Transverse colon (tissue), 4 donors: ENCODE data around the gene IPO11. TPM values are rescaled to one million over a fixed set of nuclear protein-coding genes. Genes with fewer than 3 reads are reported as not detected.

Experiments
- DNase-seq: peaks from one replicate; pipeline ENCODE4 v3.0.0-alpha.2; 2019
- H3K27ac ChIP-seq, 4 donors: fragments of 200-600 bp; sonication (generic); 2 replicates each; pipeline ENCODE4 v1.5.1; 2016 to 2018; ENCODE audit warnings: inconsistent platforms in 4 of 4
- H3K27me3 ChIP-seq: fragments of 200-600 bp; sonication (generic); 2 replicates; pipeline ENCODE4 v1.5.1; 2017; ENCODE audit warnings: inconsistent platforms
- H3K36me3 ChIP-seq, 4 donors: fragments of 200-600 bp; sonication (generic); 2 replicates each; pipeline ENCODE4 v1.5.1; 2017 to 2019; ENCODE audit warnings: inconsistent platforms in 4 of 4
- H3K4me1 ChIP-seq, 4 donors: fragments of 200-600 bp; sonication (generic); 2 replicates each; pipeline ENCODE4 v1.5.1; 2017 to 2020; ENCODE audit warnings: inconsistent platforms in 4 of 4
- H3K4me3 ChIP-seq, 4 donors: fragments of 200-600 bp; sonication (generic); 1 replicate in 1 of 4; 2 replicates in 3 of 4; pipeline versions ENCODE4 v1.5.1 to v1.6.1; 2017 to 2019; ENCODE audit warnings: inconsistent platforms in 4 of 4
- H3K9me3 ChIP-seq, 2 donors: fragments of 200-600 bp; sonication (generic); 2 replicates each; pipeline ENCODE4 v1.5.1; 2017 to 2019; ENCODE audit warnings: inconsistent platforms in 2 of 2
- EP300 ChIP-seq: sonication (generic); formaldehyde crosslinking; IDR thresholded peaks from one replicate; pipeline ENCODE4 v1.6.1; 2017; ENCODE audit warnings: antibody characterized with exemption, low read depth
- POLR2A ChIP-seq: fragments of 450-650 bp; IDR thresholded peaks from one replicate; pipeline ENCODE4 v1.6.1; 2016; ENCODE audit warnings: antibody characterized with exemption, mild to moderate bottlenecking, moderate library complexity
- POLR2AphosphoS5 ChIP-seq, 3 donors: sonication (generic); formaldehyde crosslinking; IDR thresholded peaks; one replicate each; pipeline ENCODE4 v1.6.1; 2016; ENCODE audit warnings: antibody characterized with exemption in 3 of 3
- WGBS, 2 donors: methylation state at CpG; one replicate each; pipeline ENCODE4 v1.1.5; 2018; ENCODE audit warnings: low coverage in 1 of 2; 5-methylcytosine and 5-hydroxymethylcytosine counted together
- in situ Hi-C, 4 donors: fragments of 200-750 bp; cut with MboI; loops; one replicate each; pipeline versions ENCODE4 v1.15.0 to v1.15.1; 2017; ENCODE audit warnings: low sequenced_read_pairs in 3 of 4, low pct_ligation_motif_present in 1 of 4, low pct_unique_long_range_greater_than_20kb in 1 of 4
- intact Hi-C: fragments of 100-400 bp; cut with DNase I; formaldehyde crosslinking; loops from one replicate; pipeline ENCODE4 v1.15.1; 2023; ENCODE audit warnings: low total_unique reads
- total RNA-seq, 4 donors: library from RNA; depleted of rRNA; stranded (reverse); fragments of >200 nt; gene quantifications; one replicate each; pipeline ENCODE4 v1.1.0, GENCODE V29; 2016
- TF ChIP-seq, protein P1 (sequence below), 5 experiments: fragments of 200-600 bp in 3 of 5; fragments of 450-650 bp in 2 of 5; sonication (generic) in 3 of 5; IDR thresholded peaks; 1 replicate in 2 of 5; 2 replicates in 3 of 5; pipeline ENCODE4 v1.5.1; 2016 to 2017; ENCODE audit warnings: antibody characterized with exemption in 5 of 5, inconsistent platforms in 3 of 5, mild to moderate bottlenecking in 2 of 5, moderate library complexity in 1 of 5

The IPO11 gene
- total RNA-seq, 4 donors from 2014 or later = 6.4 to 37.8 (median 16.3) TPM

DNA sequence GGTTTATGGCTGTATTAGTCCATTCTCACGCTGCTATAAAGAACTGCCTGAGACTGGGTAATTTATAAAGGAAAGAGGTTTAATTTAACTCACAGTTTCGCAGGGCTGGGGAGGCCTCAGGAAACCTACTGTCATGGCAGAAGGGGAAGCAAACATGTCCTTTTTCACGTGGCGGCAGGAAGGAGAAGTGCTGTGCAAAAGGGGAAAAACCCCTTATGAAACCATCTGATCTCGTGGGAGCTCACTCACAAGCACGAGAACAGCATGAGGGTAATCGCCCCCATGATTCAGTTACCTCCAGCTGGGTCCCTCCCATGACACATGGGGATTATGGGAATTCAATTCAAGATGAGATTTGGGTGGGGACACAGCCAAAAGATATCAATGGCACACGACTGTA lies 180.0 kb downstream of the IPO11 start:
- Histone ChIP-seq H3K4me3 (no peak overlapping the region), H3K36me3 (no peaks in the 10 kb centered on the region), H3K9me3 (no peaks in the 10 kb centered on the region), H3K27me3 (no peaks in the 10 kb centered on the region), H3K27ac (no peak overlapping the region), H3K4me1 (no peaks in the 10 kb centered on the region)
- 79 to 86% methylated on average over 8 of the region's 8 CpGs for WGBS, 2 donors
- TF ChIP-seq, protein P1, sequence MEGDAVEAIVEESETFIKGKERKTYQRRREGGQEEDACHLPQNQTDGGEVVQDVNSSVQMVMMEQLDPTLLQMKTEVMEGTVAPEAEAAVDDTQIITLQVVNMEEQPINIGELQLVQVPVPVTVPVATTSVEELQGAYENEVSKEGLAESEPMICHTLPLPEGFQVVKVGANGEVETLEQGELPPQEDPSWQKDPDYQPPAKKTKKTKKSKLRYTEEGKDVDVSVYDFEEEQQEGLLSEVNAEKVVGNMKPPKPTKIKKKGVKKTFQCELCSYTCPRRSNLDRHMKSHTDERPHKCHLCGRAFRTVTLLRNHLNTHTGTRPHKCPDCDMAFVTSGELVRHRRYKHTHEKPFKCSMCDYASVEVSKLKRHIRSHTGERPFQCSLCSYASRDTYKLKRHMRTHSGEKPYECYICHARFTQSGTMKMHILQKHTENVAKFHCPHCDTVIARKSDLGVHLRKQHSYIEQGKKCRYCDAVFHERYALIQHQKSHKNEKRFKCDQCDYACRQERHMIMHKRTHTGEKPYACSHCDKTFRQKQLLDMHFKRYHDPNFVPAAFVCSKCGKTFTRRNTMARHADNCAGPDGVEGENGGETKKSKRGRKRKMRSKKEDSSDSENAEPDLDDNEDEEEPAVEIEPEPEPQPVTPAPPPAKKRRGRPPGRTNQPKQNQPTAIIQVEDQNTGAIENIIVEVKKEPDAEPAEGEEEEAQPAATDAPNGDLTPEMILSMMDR (IDR thresholded peaks at IDR 0.05) = no peak
- TF ChIP-seq POLR2AphosphoS5 (IDR thresholded peaks at IDR 0.05) (no peak), EP300 (no peak), POLR2A (no peak)
- intact Hi-C loops = no loop called here
- no peak for DNase-seq
- in situ Hi-C loops = no loop called here

DNA sequence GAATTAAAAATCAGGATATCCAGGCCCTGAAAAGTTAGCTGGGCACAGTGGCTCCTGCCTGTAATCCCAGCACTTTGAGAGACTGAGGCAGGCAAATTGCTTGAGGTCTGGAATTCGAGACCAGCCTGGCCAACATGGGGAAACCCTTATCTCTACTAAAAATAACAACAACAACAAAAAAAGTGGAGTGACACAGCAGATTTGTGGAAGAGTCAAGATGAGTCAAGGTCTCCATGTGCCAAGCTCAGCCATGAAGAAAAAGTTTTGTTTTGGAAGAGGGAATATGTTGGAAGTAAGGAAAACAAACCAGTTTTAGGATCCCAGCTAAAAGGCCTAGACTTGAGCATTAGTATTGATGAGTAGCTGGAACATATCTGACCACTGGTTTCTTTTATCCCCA lies 180.8 kb downstream of the IPO11 start:
- TF ChIP-seq EP300 = no peak
- TF ChIP-seq, protein P1 (IDR thresholded peaks at IDR 0.05) = no peak
- TF ChIP-seq POLR2AphosphoS5 (IDR thresholded peaks at IDR 0.05) = no peak
- TF ChIP-seq POLR2A = no peak
- intact Hi-C loops = no loop called here
- in situ Hi-C loops = no loop called here

DNA sequence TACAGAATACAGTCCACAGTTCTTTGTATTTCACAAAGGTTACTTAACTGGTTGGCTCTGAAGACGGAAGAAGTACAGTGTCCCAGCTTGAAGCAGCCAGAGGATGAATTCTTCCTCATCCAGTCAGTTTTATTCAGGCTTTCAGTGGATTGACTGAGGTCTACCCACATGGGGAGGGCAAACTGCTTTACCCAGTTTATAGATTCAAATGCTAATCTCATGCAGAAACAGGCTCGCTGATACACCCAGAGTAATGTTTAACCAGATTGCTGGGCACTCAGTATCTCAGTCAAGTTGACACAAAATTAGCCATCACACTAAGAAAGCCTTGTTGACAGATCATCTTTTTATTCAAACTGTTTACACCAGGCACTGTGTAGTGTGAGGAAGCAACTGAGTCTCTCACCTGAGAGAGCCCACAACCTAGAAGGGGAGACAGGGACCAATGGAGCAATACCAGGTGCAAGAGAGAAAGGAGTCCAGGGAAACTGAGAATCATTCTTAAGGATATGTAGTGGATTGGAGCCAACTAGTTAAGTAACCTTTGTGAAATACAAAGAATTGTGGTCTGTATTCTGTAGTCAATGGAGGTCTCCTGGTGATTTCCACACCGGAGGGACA lies 181.9 kb downstream of the IPO11 start:
- no peak for TF ChIP-seq POLR2A
- TF ChIP-seq POLR2AphosphoS5 (IDR thresholded peaks at IDR 0.05) = no peak
- TF ChIP-seq, protein P1 (IDR thresholded peaks at IDR 0.05) = no peak
- no peak for TF ChIP-seq EP300
- no peak for DNase-seq
- 82 to 100% methylated on average over 2 to 3 of the region's 3 CpGs for WGBS, 2 donors
- no peaks in the 10 kb centered on the region for H3K4me1 ChIP-seq
- no peak overlapping the region for H3K4me3 ChIP-seq
- H3K9me3 ChIP-seq = no peaks in the 10 kb centered on the region
- in situ Hi-C loops = no loop called here
- no peaks in the 10 kb centered on the region for H3K36me3 ChIP-seq
- intact Hi-C loops = no loop called here
- no peaks in the 10 kb centered on the region for H3K27me3 ChIP-seq
- H3K27ac ChIP-seq = no peak overlapping the region

More for the DNA sequence above, 180.8 kb downstream of the IPO11 start:
- Histone ChIP-seq H3K4me1 (no peaks in the 10 kb centered on the region), H3K9me3 (no peaks in the 10 kb centered on the region), H3K27ac (no peak overlapping the region), H3K27me3 (no peaks in the 10 kb centered on the region), H3K36me3 (no peaks in the 10 kb centered on the region), H3K4me3 (no peak overlapping the region)
- DNase-seq = no peak
- WGBS, 2 donors = 96 to 100% methylated on average over 1 of the region's 1 CpG

DNA sequence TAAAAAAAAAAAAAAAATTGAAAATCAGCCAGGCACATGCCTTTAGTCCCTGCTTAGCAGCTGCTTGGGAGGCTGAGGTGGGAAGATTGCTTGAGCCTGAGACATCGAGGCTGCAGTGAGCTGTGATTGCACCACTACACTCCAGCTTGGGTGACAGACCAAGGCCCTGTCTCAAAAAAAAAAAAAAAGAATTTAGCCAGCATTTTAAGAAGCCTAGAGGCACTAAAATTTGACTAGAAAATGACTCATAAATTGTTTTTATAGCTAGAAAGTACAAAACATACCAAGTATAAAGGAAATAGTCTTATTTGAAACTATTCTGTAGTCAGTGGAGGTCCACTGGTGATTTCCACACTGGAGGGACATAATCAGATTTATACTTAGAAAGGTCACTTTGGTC lies 183.5 kb downstream of the IPO11 start:
- WGBS, 2 donors = 94% methylated on average over 1 of the region's 1 CpG; no CpG with 5 or more reads in 1 of the 2 donors
- in situ Hi-C loops (no loop called here), intact Hi-C loops (no loop called here)
- H3K36me3 ChIP-seq = no peaks in the 10 kb centered on the region
- no peaks in the 10 kb centered on the region for H3K4me1 ChIP-seq
- H3K27ac ChIP-seq = no peak overlapping the region
- DNase-seq = no peak
- no peak overlapping the region for H3K4me3 ChIP-seq
- TF ChIP-seq POLR2A (no peak), EP300 (no peak), POLR2AphosphoS5 (IDR thresholded peaks at IDR 0.05) (no peak)
- TF ChIP-seq, protein P1 (IDR thresholded peaks at IDR 0.05) = no peak
- H3K9me3 ChIP-seq = no peaks in the 10 kb centered on the region
- no peaks in the 10 kb centered on the region for H3K27me3 ChIP-seq
